PC-9 (cell line): ENCODE measurements around the gene NKPD1. TPM values are rescaled to one million over a fixed set of nuclear protein-coding genes. Genes with fewer than 3 reads are reported as not detected.

Experiments
- BruUV-seq: library from RNA; stranded (reverse); fragments of 400-500 nt; replicated peaks from 2 replicates; lab custom pipeline; 2021; lab: Mats Ljungman, UMichigan
- CTCF ChIA-PET: fragments of 300-600 bp; sonication (Branson Sonifier 250); formaldehyde crosslinking; loops from one replicate; lab custom pipeline; 2022; ENCODE audit warnings: antibody characterized with exemption; lab: Charles Lee
- POLR2A ChIA-PET: fragments of 300-600 bp; sonication (Branson Sonifier 250); formaldehyde crosslinking; loops from one replicate; lab custom pipeline; 2022; ENCODE audit warnings: antibody characterized with exemption; ENCODE audit not compliant: unreplicated experiment; lab: Charles Lee
- DNase-seq, 2 experiments: peaks; one replicate each; pipeline versions ENCODE4 v3.0.0 to v3.0.0-alpha.2; 2015 to 2022; ENCODE audit warnings: mixed read lengths in 1 of 2
- H2AFZ ChIP-seq: fragments of 200-600 bp; sonication (generic); 2 replicates; pipeline ENCODE4 v1.8.1; 2017; ENCODE audit warnings: antibody characterized with exemption
- H3F3A ChIP-seq: fragments of 200-600 bp; sonication (generic); 2 replicates; pipeline ENCODE4 v1.8.1; 2017; ENCODE audit warnings: antibody characterized with exemption, mild to moderate bottlenecking, low read depth; ENCODE audit not compliant: insufficient read depth
- H3K27ac ChIP-seq: fragments of 200-600 bp; sonication (generic); 2 replicates; pipeline ENCODE4 v1.6.1; 2016; ENCODE audit warnings: mixed run types
- H3K27me3 ChIP-seq: fragments of 200-600 bp; sonication (generic); 2 replicates; pipeline ENCODE4 v1.6.1; 2016; ENCODE audit warnings: low read depth, mixed run types; ENCODE audit not compliant: insufficient read depth
- H3K36me3 ChIP-seq: fragments of 200-600 bp; sonication (generic); 2 replicates; pipeline ENCODE4 v1.6.1; 2016; ENCODE audit warnings: low read depth, mixed run types
- H3K4me1 ChIP-seq: fragments of 200-600 bp; sonication (generic); replicated peaks from 2 replicates; pipeline ENCODE4 v1.6.1; 2016; ENCODE audit warnings: mixed run types; ENCODE audit not compliant: insufficient read depth
- H3K4me2 ChIP-seq: fragments of 200-600 bp; sonication (generic); 2 replicates; pipeline ENCODE4 v1.6.1; 2017; ENCODE audit warnings: mixed run types
- H3K4me3 ChIP-seq: fragments of 200-600 bp; sonication (generic); 2 replicates; pipeline ENCODE4 v1.6.1; 2016; ENCODE audit warnings: mixed run types
- H3K79me2 ChIP-seq: fragments of 200-600 bp; sonication (generic); 2 replicates; pipeline ENCODE4 v1.6.1; 2017; ENCODE audit warnings: low read depth, mixed run types
- H3K9me2 ChIP-seq: fragments of 200-600 bp; sonication (generic); 2 replicates; pipeline ENCODE4 v1.8.1; 2017; ENCODE audit warnings: mild to moderate bottlenecking; ENCODE audit not compliant: insufficient read depth
- H3K9me3 ChIP-seq: fragments of 200-600 bp; sonication (generic); 2 replicates; pipeline ENCODE4 v1.8.1; 2016; ENCODE audit warnings: low read depth; ENCODE audit not compliant: insufficient read depth
- H4K20me1 ChIP-seq: fragments of 200-600 bp; sonication (generic); 2 replicates; pipeline ENCODE4 v1.8.1; 2017; ENCODE audit not compliant: insufficient read depth
- CTCF ChIP-seq: fragments of 200-600 bp; sonication (generic); conservative IDR thresholded peaks from 2 replicates; pipeline ENCODE4 v1.6.1; 2017; ENCODE audit warnings: mixed run types, antibody characterized with exemption, mild to moderate bottlenecking, moderate library complexity
- EZH2 ChIP-seq: fragments of 200-600 bp; sonication (generic); IDR thresholded peaks from 2 replicates; pipeline ENCODE4 v1.8.0; 2017; ENCODE audit warnings: antibody characterized with exemption, low read depth
- intact Hi-C: fragments of 100-400 bp; cut with micrococcal nuclease; formaldehyde crosslinking; loops from one replicate; pipeline ENCODE4 v1.10.0; 2022; ENCODE audit not compliant: unreplicated experiment
- total RNA-seq: library from RNA; stranded (reverse); gene quantifications from 2 replicates; pipeline ENCODE4 v1.2.3, GENCODE V29; 2021

Gene NKPD1
- total RNA-seq, 1 experiment from 2014 or later = 0.37 TPM

GRCh38 chr19:45172611-45173208 is 11.9 kb upstream of the NKPD1 start:
- ChIA-PET POLR2A (interaction anchor here (0.6 kb wide), 1 partner anchor 244 kb away, joined by 5 read pairs; no protein-coding TSS in a partner anchor), CTCF (no interaction called here)
- H3K4me3 ChIP-seq = no peak overlapping the region
- peaks cover 12% of the 10 kb centered on the region; the same call in 1 of the 2 replicates for H3F3A ChIP-seq
- H3K4me1 ChIP-seq = peaks cover 10% of the 10 kb centered on the region; the same call in 1 of the 2 replicates
- H3K36me3 ChIP-seq = no peaks in the 10 kb centered on the region
- H2AFZ ChIP-seq = no peak overlapping the region
- H3K27ac ChIP-seq = no peak overlapping the region
- H3K9me3 ChIP-seq = no peaks in the 10 kb centered on the region
- peaks cover 10% of the 10 kb centered on the region; the same call in 1 of the 2 replicates for H4K20me1 ChIP-seq
- TF ChIP-seq CTCF (no peak), EZH2 (no peak)
- H3K79me2 ChIP-seq = peaks cover 13% of the 10 kb centered on the region
- no peaks in the 10 kb centered on the region for H3K9me2 ChIP-seq
- intact Hi-C loops = no loop called here
- H3K4me2 ChIP-seq = no peak overlapping the region
- no peaks in the 10 kb centered on the region for H3K27me3 ChIP-seq
- no TSS peak for BruUV-seq
- no peak for DNase-seq

- CTCF ChIA-PET = no interaction called here
- Histone ChIP-seq H3F3A (peaks cover 7% of the 10 kb centered on the region; the same call in 1 of the 2 replicates), H3K4me3 (no peak overlapping the region), H3K9me3 (no peaks in the 10 kb centered on the region), H3K9me2 (no peaks in the 10 kb centered on the region), H3K4me1 (peaks cover 6% of the 10 kb centered on the region; the same call in 1 of the 2 replicates), H3K27ac (no peak overlapping the region), H2AFZ (no peak overlapping the region), H3K27me3 (no peaks in the 10 kb centered on the region), H4K20me1 (peaks cover 13% of the 10 kb centered on the region; the same call in 1 of the 2 replicates), H3K79me2 (peaks cover 8% of the 10 kb centered on the region), H3K4me2 (no peak overlapping the region), H3K36me3 (no peaks in the 10 kb centered on the region)
- intact Hi-C loops = no loop called here
- DNase-seq = no peak
- POLR2A ChIA-PET = interaction anchor here (0.6 kb wide), 1 partner anchor 244 kb away, joined by 5 read pairs; no protein-coding TSS in a partner anchor
- no peak for TF ChIP-seq EZH2
- TF ChIP-seq CTCF = no peak
- BruUV-seq = no TSS peak
Measured at GRCh38 chr19:45172173-45172572, 11.4 kb upstream of the NKPD1 start.

- peaks cover 5% of the 10 kb centered on the region; the same call in 1 of the 2 replicates for H3F3A ChIP-seq
- H3K27me3 ChIP-seq = no peaks in the 10 kb centered on the region
- ChIA-PET POLR2A (interaction anchor here (0.5 kb wide), 1 partner anchor 325 kb away, joined by 3 read pairs; the partner anchor contains the start of gene NECTIN2), CTCF (no interaction called here)
- H4K20me1 ChIP-seq = peaks cover 16% of the 10 kb centered on the region; the same call in 1 of the 2 replicates
- no peak overlapping the region for H3K4me2 ChIP-seq
- BruUV-seq = no TSS peak
- DNase-seq = no peak
- intact Hi-C loops = no loop called here
- no peaks in the 10 kb centered on the region for H3K9me3 ChIP-seq
- H3K9me2 ChIP-seq = no peaks in the 10 kb centered on the region
- H3K4me1 ChIP-seq = no peaks in the 10 kb centered on the region
- H3K27ac ChIP-seq = no peak overlapping the region
- no peak overlapping the region for H3K4me3 ChIP-seq
- H3K36me3 ChIP-seq = no peaks in the 10 kb centered on the region
- no peak overlapping the region for H2AFZ ChIP-seq
- no peaks in the 10 kb centered on the region for H3K79me2 ChIP-seq
- TF ChIP-seq EZH2 (no peak), CTCF (no peak)
Measured at GRCh38 chr19:45171211-45171623, 10.4 kb upstream of the NKPD1 start.
